Upper lobe of right lung (tissue), 1 donor: ENCODE results near the gene OLFML3. TPM values are rescaled to one million over a fixed set of nuclear protein-coding genes. Genes with fewer than 3 reads are reported as not detected.

ENCODE experiments used
- ATAC-seq: fragments of 200-7000 bp; cut with Tn5 transposase; one replicate; pipeline ENCODE4 v1.9.1; 2020; ENCODE audit warnings: mild to moderate bottlenecking, moderate library complexity
- DNase-seq: peaks from one replicate; pipeline ENCODE4 v3.0.0-alpha.2; 2020
- H3K27ac ChIP-seq: fragments of 200-600 bp; one replicate; pipeline ENCODE4 v1.8.0; 2022
- H3K27me3 ChIP-seq: fragments of 200-600 bp; one replicate; pipeline ENCODE4 v1.8.0; 2022; ENCODE audit warnings: mild to moderate bottlenecking
- H3K36me3 ChIP-seq: fragments of 200-600 bp; one replicate; pipeline ENCODE4 v1.8.0; 2022
- H3K4me1 ChIP-seq: fragments of 200-600 bp; one replicate; pipeline ENCODE4 v1.8.0; 2022
- H3K4me3 ChIP-seq: fragments of 200-600 bp; one replicate; pipeline ENCODE4 v1.8.0; 2022; ENCODE audit warnings: mild to moderate bottlenecking
- H3K9me3 ChIP-seq: fragments of 200-600 bp; one replicate; pipeline ENCODE4 v1.8.0; 2022
- CTCF ChIP-seq: fragments of 200-600 bp; IDR thresholded peaks from one replicate; pipeline ENCODE4 v1.8.0; 2022; ENCODE audit warnings: antibody characterized with exemption
- intact Hi-C: fragments of 100-400 bp; cut with DNase I; formaldehyde crosslinking; loops from one replicate; pipeline ENCODE4 v1.11.0; 2022
- total RNA-seq: library from RNA; stranded (reverse); fragmentation: NEBNext Ultra II Directional; extraction: Animal tissue kit (Norgen Biotek cat#: 25700); gene quantifications from one replicate; pipeline ENCODE4 v1.2.1, GENCODE V29; 2021
- donor health status: DM: no; HTN: yes; CAD: no; lungs with severe emphysema.

OLFML3 gene
- total RNA-seq, 1 donor from 2014 or later: 43.5 TPM

- ATAC-seq (no peak), DNase-seq (no peak)
- no peak for TF ChIP-seq CTCF
- no peaks in the 10 kb centered on the region for H3K4me1 ChIP-seq
- no peaks in the 10 kb centered on the region for H3K9me3 ChIP-seq
- no peak overlapping the region for H3K27ac ChIP-seq
- no peaks in the 10 kb centered on the region for H3K36me3 ChIP-seq
- intact Hi-C loops: no loop called here
- H3K4me3 ChIP-seq: no peak overlapping the region
- H3K27me3 ChIP-seq: peaks cover 3% of the 10 kb centered on the region
These were observed 14.5 kb downstream of the OLFML3 start for GRCh38 chr1:113993766-113994165.

GRCh38 chr1:113995382-113995781 lies 16.1 kb downstream of the OLFML3 start:
- ATAC-seq (no peak), DNase-seq (no peak)
- no peak for TF ChIP-seq CTCF
- intact Hi-C loops: no loop called here
- H3K4me1 ChIP-seq: no peaks in the 10 kb centered on the region
- no peak overlapping the region for H3K4me3 ChIP-seq
- H3K27me3 ChIP-seq: peaks cover 3% of the 10 kb centered on the region
- H3K36me3 ChIP-seq: no peaks in the 10 kb centered on the region
- no peak overlapping the region for H3K27ac ChIP-seq
- H3K9me3 ChIP-seq: no peaks in the 10 kb centered on the region

DNA sequence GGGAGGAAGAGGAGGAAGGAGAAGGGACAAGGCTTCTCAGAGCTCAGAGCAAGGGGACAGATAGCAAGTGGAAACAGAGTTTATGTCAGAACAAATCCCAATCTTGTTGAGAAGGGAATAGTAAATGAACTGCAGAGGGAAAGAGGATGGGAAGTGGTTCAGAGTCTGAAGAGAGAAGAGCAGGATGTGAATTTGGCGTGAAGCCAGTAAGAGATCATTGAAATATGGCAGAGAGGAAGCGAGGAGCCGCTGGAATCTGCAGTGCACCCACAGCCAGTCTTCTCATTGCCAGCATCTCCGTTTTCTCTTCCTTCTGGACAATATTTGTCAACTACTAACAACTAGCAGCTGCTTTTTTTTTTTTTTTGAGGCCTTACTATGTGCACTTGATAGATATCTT lies 19.1 kb downstream of the OLFML3 start:
- no peak for TF ChIP-seq CTCF
- no peak overlapping the region for H3K27ac ChIP-seq
- H3K4me3 ChIP-seq: no peak overlapping the region
- H3K36me3 ChIP-seq: no peaks in the 10 kb centered on the region
- no peaks in the 10 kb centered on the region for H3K27me3 ChIP-seq
- H3K9me3 ChIP-seq: no peaks in the 10 kb centered on the region
- no peaks in the 10 kb centered on the region for H3K4me1 ChIP-seq
- no peak for DNase-seq
- intact Hi-C loops: no loop called here
- peak; percentile 21 for ATAC-seq

GRCh38 chr1:113999233-113999632 lies 20.0 kb downstream of the OLFML3 start:
- no peaks in the 10 kb centered on the region for H3K9me3 ChIP-seq
- ATAC-seq (no peak), DNase-seq (no peak)
- H3K36me3 ChIP-seq: no peaks in the 10 kb centered on the region
- H3K4me1 ChIP-seq: no peaks in the 10 kb centered on the region
- no peaks in the 10 kb centered on the region for H3K27me3 ChIP-seq
- intact Hi-C loops: no loop called here
- H3K27ac ChIP-seq: no peak overlapping the region
- TF ChIP-seq CTCF: no peak
- H3K4me3 ChIP-seq: no peak overlapping the region

GRCh38 chr1:113999799-114000198 lies 20.5 kb downstream of the OLFML3 start:
- Histone ChIP-seq H3K36me3 (no peaks in the 10 kb centered on the region), H3K4me1 (no peaks in the 10 kb centered on the region), H3K9me3 (no peaks in the 10 kb centered on the region), H3K4me3 (no peak overlapping the region), H3K27me3 (no peaks in the 10 kb centered on the region), H3K27ac (no peak overlapping the region)
- no peak for ATAC-seq
- no peak for TF ChIP-seq CTCF
- no peak for DNase-seq
- intact Hi-C loops: no loop called here

- H3K9me3 ChIP-seq: no peaks in the 10 kb centered on the region
- intact Hi-C loops: no loop called here
- TF ChIP-seq CTCF: no peak
- H3K27me3 ChIP-seq: no peaks in the 10 kb centered on the region
- H3K4me1 ChIP-seq: no peaks in the 10 kb centered on the region
- H3K27ac ChIP-seq: no peak overlapping the region
- ATAC-seq: no peak
- H3K4me3 ChIP-seq: no peak overlapping the region
- no peaks in the 10 kb centered on the region for H3K36me3 ChIP-seq
- no peak for DNase-seq
These were observed 21.1 kb downstream of the OLFML3 start for GRCh38 chr1:114000406-114000805.
